ENCODE measurements around the gene TYK2.

Gene TYK2

DNA sequence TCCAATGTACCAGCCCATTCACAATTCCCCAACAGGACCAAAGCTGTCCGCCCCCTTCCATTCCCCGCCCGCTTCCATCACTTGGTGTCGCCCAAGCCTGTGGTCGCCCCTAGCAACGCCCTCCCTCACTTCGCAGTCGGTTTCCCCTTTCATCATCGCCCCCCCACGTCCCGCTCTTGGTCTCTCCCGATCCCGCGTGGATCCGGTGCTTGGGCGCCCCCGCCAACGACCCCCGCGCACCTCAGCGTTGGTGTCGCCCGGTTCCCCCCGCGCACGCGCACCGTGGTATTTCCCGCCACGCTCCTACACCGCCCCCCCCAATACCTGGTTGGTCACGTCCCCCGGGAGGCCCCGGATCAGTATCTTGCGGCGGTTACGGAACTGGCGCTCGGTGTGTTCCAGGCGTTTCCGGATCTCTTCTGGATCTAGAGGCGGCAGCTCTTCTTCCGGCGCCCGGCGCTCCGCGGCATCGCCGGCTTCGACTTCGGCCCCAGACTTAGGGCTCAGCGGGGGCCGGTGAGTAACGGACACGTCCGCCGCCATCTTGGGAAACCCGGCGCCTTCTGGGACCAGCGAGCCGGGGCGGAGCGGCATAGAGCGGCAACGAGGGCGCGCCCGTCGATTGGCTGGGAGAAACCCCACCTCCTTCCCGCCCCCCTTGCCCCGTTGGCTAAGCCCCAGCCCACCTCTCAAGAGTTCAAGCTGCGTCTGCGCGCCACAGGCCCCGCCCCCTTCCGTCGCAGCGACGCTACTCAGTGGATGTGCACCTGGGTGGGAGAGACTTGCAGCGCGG, 47.2 kb downstream of the TYK2 start, which contains the start of gene RAVER1:
RAVER1 (minus strand) TSS at position 565 of the 793 bp plus-strand sequence; CDS start at position 543, 22 bp downstream.
- peak; percentile 97 for DNase-seq

DNA sequence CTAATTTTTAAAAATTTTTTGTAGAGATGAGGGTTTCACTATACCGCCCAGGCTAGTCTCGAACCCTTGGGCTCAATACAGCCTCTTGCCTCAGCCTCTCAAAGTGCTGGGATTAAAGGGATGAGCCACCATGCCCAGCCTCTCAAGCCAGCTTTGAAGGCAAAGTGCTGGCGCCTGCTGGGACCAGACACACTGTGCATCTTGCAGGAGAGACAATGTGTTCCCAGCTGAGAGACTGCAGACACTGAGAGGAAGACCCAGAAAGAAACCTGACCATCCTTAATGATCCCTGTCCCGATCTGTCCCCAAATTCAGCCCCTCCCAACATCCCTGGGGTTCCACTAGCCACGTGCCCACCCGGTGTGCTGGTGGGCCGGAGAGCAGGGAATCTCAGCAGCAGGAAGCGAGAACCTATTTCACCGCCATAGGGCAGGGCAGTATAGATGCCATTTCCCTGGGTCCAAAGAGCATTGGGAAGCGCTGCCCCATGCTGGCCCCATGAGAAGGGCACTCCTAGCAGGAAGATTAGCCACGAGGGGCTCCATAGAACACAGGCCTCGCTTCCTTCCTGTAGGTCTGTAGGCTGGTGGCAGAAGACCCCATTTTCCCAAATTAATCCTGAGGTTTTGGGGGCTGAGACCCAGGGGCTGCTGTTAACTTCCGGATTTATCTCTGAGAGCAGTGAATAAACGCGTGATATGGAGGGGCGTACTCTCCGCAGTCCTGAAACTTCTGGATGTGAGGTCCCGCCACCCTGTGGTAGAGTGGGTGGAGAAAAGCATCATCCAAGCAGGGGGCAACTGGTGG, 48.0 kb downstream of the TYK2 start:
- no peak for DNase-seq

DNA sequence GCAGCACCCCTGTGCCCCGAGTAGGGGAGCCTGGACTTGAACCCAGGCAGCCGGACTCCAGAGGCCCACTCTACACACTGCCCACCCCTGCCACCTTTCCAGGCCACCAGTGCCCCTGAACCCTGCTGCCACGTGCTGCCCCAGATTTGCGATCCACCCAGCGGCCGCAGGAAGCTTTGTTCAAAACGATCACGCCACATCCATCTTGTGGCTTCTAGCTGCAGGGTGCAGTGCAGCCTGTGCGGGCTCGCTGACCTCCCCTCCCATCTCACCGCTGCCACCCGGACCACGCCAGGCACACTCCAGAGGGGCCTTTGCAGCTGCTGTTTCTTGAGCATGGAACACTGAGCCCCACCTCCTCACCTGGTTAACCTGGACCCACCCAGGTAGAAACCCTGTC, 50.8 kb downstream of the TYK2 start:
- DNase-seq = no peak

DNA sequence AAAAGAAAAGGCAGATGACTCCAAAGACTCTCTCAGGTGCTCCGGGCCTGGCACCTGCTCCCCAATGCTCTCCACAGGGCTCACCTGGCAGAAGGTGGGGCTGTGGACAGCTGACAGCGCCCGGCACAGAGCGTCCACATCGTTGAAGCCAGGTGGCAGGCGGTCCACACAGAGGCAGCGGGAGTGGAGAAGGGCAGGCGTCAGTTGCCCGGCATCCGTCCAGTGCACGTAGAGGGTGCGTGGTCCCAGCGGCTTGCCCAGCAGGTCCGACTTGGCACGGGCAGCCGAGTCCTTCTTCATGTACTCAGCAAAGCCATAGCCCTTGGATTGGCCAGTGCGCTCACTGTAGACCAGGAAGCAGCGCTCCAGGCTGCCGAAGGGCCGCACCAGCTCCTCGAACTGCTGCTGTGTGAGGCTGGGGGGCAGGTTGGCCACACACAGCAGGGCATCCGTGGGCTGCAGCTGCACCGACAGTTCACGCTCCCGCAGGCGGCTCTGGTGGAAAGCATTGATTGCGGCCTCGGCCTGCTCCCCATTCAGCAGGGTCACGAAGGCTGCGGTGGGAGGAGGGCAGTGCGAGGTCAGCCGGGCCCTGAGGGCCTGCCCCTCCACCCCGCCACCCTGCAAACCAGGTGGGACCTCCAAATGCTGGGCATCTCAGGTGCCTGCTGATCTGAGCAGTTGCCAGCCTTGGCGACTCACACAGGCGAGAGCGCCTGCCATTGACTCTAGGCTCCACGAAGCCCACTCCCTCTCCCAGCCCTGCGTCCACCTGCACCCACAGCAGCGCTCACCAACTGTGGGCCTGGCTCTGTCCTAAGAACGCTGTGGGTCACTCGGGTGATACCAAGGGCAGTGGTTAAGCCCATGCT, 51.6 kb downstream of the TYK2 start:
- no peak for DNase-seq

- DNase-seq = no peak
These were observed 52.6 kb downstream of the TYK2 start for GRCh38 chr19:10327793-10328192.

DNA sequence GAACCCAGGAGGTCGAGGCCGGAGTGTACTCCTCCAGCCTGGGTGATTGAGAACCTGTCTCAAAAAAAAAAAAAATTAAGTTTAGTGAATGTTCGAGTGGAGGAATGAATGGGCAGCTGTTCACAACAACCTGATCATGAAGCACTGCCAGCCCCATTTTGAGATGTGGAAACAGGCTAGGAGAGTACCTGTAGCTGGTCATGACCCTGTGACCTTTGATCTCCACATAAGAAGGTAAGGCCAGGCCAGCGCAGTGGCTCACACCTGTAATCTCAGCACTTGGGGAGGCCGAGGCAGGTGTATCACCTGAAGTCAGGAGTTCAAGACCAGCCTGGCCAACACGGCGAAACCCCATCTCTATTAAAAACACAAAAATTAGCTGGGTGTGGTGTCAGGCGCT, 54.6 kb downstream of the TYK2 start:
- DNase-seq = no peak

DNA sequence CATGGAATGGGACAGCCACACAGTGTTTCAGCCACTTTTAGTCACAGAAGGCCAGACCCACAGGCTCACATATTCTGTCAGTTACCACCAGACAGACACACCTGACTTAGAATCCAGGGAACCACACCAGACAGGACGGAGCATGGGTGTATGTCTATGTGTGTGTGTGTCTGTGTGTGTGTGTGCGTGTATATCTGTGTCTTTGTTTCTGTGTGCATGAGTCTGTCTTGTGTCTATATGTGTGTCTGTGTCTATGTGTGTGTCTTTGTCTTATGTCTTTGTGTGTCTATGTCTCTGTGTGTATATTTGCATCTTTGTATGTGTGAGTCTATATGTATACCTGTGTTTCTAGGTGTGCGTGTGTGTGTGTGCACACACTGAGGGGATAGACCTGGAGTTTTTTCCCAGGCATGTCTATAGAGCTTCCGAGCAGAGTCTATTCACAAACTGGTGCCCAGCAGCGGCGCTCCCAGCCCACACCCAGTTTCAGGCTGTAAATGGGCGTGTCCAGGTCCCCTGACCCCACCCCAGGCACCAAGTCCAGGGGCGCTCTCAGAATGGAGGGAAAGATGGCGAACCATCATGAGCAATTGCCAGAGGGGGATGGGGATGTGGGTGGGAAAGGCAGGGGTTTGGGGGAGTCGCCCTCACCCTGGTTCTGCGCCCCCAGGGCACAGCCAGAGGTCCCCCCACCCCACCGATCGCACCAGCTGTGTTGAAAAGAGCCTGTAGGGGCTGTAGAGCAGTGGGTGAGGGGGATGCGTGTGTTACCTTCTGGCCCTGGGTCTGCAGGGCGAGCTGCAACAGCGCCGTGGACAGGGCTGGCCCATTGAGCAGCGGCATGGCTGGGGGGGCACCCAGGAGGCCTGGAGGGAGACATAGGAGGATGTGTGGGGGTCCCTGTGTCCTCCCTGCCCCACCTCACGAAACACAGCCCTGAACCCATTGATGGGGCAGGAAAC, 58.2 kb downstream of the TYK2 start:
- DNase-seq = no peak

DNA sequence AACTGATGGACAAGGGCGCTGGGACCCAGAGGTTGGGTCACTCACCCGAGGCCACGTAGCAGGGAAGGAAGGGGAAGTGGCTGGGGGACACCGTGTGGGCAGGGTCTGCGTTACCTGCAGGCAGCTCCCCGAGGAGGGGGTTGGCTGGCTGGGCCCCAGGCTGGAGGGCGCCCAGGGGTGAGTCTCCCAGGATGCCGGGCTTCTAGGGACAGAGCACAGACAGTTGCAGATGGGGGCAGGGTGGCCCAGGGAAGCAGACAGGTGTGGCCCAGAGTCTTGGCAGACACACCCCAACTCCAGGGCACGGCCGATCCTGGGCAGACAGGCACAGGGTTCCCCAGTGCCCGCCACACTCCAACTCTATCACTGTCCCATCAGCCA, 59.0 kb downstream of the TYK2 start:
- DNase-seq = no peak

DNA sequence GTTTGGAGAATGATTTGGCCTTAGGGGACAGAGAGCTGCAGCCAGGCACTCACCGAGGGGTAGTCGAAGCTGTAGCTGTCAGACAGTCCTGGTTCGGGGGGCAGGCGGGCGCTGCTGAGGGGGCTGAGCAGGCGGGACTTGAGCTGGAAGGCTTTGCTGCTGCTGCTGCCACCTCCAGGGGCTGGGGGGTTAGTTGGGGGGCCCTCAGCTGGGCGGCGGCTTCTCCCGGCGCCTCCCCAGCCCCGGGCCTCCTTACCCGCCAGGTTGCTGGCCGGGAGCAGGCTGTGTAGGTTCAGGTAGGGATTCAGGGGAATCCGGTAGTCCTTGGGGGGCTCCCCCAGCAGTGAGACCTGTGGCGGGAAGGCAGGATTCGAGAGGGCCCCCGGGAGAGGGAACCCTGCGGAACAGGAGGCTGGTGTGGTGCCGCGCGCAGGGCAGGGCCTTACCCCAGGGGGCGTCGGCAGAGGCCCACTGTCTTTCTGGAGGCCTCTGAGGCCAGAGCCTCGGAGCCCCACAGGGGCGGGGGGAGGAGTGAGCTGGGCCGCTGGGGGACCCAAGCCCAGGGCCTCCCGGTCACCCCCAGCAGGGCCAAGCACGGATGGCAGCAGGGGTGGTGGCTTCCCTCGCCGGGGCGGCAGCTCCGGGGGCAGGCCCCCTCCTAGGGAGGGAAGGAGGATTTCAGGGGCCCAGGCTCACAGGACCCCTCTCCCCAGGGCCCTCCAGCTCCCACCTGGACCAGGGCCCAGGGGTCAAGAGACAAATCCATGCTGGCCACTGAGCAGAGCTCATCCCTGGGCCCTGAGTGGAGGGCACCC, 59.6 kb downstream of the TYK2 start:
- no peak for DNase-seq

DNA sequence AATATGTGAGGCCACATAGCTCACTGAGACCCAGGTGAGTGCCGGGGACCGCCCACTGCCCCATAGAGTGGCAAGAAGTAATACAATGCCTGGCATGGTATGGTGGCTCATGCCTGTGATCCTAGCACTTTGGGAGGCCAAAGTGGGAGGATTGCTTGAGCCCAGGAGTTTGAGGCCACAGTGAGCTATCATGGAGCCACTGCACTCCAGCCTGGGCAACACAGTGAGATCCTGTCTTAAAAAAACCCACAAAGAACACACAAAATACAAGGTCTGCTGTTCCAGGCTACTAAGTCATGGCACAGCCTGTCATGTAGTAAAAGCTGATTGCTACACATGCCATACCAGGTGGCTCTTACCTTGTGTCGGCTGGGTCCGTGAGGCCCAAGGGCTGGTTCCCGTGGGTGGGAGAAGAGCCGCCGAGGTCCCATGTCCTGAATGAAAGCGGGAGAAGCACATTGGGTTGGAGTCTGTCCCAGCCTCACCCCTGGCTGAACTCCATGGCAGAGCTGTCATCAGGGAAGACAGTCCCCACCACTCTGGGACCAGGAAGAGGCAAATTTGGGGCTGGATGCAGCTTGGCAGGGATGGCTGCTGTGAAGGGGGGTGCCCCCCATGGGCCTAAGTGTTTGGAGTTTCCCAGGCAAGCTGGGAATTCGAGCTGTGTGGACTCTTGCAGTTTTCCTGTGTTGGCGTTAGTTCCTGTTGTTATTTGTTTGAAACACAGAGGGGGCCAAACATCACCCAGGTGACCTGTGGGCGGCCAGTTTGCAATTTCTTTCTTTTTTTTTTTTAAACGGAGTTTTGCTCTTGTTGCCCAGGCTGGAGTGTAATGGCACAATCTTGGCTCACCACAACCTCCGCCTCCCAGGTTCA, 61.3 kb downstream of the TYK2 start:
- no peak for DNase-seq

- DNase-seq = no peak
These were observed 62.4 kb downstream of the TYK2 start for GRCh38 chr19:10317857-10318462.

GRCh38 chr19:10317045-10317856, 63.1 kb downstream of the TYK2 start:
- DNase-seq = no peak

GRCh38 chr19:10316229-10317044, 63.9 kb downstream of the TYK2 start:
- no peak for DNase-seq

DNA sequence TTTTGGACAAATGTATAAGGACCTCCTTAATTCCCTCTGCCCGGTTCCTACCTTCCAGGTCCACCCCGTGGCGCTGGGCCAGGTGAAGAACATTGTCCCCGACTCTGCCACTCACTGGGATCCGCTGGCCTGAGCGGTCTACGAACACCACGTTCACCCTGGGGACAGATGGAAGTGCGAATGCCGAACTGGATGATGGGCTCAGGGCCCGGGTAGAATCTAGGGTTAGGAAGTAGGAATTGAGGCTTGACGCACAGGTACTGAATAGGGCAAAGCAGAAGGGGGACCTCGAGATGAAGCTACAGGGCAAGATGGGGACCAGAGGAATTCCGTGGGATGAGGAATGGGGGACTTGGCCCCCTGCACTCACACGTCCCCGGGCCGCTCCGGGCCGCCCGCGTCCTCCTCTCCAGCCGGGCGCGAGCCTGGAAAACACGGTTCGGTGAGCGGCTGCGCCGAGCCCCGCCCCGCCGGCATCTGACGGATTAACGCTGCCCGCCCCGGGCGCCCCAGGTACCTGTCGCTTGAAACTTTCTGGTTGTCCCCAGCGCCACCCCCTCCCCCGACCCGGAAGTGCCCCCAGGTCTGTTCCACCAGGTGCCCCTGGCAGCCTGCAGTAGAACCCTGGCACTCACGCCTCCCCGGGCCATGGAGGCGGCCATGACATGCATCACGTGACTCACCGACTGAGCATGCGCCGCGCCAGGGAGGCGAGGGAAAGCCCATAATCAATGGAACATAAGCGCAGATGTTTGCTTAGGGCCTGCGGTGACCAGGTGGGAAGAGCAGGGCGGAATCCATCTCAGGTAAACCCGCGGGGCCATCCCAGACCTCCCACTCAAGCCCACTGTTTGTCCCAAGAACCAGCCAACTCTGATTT, 64.8 kb downstream of the TYK2 start, which contains the start of gene FDX2:
FDX2 (minus strand) TSS at position 681 of the 880 bp plus-strand sequence; CDS start at position 662, 19 bp downstream.
- DNase-seq = peak; percentile 73

DNA sequence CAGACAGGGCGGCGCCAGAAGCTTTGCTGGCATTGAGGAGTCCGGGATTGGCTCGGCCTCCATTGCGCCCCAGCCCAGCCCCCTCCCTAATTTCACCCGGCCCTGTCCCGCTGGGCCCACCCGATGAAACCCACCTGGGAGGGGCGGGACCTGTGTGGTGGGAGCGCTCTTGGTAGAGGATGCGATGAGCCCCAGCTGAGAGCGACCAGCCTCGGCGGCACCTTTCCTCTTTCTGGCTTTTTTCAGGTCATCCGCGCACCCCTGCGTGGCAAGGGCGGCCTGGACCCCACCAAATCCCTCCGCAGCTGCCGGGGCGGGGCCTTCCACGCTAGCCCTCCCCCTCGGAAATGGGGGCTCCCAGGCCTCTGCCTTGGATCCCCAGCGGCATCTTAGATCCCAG, 70.9 kb downstream of the TYK2 start, which contains the start of gene ZGLP1:
ZGLP1 (minus strand) TSS at position 393 of the 400 bp plus-strand sequence.
- DNase-seq = no peak

GRCh38 chr19:10306327-10306726, 74.0 kb downstream of the TYK2 start:
- no peak for DNase-seq

Data from HCEC 1CT (cell line).